ENCODE data around the gene ATP10A.

The ATP10A gene

DNA sequence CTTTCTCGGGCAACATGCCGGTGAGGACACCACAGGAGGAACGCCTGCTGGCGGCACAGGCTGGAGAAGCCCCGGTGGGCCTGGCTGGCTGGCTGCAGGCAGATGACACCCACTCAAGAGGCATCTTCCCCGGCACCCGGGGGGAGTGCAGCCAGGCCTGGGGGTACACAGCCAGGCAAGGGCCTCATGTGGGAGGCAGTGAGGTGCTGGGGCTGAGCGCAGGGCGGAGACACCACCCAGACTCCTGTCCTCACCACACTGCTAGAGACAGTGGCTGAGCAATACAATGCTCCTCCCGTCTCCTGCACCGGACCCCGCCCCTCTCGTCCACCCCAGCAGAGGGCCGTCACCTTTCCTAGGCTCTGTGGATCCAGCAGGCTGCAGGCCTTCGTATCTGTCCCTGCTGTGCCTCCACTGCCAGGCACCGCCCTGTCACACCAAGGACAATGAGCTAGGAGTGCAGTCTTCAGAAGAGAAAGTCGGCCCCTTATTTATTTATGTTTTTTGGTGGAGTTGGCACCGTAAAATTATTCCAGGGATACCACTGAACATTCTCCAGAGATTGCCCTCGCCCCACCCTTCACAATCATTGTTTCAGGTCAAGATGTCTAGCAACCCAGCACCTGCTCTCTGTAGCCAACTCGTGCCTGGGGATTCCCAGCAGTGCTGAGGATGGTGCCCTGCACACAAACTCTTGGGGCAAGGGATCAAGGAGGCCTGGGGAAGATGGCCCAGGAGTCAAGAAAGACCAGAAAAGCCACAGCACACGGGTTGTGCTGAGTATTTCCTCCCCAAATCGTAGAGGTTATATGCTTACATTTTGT, 129.1 kb downstream of the ATP10A start:
- TF ChIP-seq, protein P1, sequence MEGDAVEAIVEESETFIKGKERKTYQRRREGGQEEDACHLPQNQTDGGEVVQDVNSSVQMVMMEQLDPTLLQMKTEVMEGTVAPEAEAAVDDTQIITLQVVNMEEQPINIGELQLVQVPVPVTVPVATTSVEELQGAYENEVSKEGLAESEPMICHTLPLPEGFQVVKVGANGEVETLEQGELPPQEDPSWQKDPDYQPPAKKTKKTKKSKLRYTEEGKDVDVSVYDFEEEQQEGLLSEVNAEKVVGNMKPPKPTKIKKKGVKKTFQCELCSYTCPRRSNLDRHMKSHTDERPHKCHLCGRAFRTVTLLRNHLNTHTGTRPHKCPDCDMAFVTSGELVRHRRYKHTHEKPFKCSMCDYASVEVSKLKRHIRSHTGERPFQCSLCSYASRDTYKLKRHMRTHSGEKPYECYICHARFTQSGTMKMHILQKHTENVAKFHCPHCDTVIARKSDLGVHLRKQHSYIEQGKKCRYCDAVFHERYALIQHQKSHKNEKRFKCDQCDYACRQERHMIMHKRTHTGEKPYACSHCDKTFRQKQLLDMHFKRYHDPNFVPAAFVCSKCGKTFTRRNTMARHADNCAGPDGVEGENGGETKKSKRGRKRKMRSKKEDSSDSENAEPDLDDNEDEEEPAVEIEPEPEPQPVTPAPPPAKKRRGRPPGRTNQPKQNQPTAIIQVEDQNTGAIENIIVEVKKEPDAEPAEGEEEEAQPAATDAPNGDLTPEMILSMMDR (conservative IDR thresholded peaks at IDR 0.05; ENCODE audit: low read length): no peak
- no peak for DNase-seq (ENCODE audit: low read depth)
- no peak overlapping the region for H3K4me3 ChIP-seq (ENCODE audit: low read length)

DNA sequence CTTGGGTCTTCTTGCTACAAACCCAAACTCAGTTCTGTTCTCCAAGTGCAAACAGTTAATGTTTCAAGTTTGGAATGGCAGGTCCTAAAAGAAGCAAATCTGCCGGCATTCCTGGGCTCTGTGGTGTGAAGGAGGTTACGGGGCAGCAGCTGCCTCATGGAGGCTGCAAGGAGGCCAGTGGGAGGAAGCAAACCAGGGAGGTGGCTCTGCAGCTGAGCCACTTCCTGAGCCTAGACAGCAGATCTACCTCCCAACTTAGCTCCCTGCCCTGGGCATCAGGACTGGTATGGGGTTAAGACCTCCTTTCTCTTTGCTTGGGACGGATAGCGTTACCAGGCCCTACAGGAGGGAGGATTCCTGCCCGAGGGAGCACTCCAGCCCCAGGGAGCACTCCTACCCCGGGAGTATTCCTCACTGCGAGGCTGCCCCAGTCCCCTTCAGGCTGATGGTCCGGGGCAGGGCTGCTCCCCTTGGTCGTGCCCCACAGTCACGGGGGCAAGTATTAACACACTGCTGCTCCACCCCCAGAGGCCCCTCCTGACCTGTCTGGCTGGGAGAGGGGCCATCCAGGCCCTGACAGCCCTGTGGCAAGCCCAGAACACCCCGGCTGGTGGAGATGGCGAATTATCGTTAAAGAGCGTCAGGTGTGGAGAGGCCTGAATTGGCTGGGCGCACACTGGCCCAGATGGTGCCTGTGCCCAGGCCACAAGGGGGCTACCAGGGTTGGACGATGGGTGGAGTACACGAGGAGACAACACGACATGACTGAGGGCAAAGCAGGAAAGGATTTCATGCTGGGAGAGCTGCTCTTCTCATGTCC, 129.9 kb downstream of the ATP10A start:
- no peak overlapping the region for H3K4me3 ChIP-seq (ENCODE audit: low read length)
- TF ChIP-seq, protein P1 (conservative IDR thresholded peaks at IDR 0.05; ENCODE audit: low read length): no peak

DNA sequence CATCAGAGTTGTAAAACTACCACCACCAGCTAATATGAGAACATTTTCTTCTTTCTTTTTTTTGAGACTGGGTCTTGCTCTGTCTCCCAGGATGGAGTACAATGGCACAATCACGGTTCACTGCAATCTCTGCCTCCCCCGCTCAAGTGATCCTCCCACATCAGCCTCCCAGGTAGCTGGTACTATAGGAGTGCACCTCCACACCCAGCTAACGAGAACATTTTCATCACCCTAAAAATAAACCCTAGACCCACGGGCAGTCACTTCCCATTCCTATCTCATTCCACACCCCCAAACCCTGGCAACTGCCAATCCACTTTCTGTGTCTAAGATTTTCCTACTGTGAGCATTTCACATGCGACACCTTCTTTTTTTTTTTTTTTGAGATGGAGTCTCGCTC, 130.9 kb downstream of the ATP10A start:
- TF ChIP-seq, protein P1 (conservative IDR thresholded peaks at IDR 0.05; ENCODE audit: low read length): no peak
- no peak for DNase-seq (ENCODE audit: low read depth)

More for the DNA sequence above, 129.9 kb downstream of the ATP10A start:
- no peak for DNase-seq (ENCODE audit: low read depth)

DNA sequence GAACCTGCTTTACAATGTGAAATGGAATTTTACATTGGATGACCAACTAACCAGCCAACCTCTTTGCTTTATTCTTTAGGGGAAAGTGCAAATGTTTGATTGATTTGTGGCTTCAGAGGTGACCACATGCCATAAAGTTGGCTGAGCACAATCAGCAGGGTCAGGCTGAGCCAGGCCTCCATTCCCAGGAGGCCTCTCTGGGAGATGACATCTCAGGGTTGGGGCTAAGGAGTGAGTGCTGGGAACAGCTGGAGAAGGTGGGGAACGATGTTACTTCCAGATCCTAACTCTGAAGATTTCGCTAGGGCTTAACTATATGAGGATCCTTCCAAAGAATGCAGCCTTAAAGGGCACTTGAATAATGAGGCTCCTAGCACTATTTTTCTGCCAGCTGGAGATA, 131.7 kb downstream of the ATP10A start:
- TF ChIP-seq, protein P1 (conservative IDR thresholded peaks at IDR 0.05; ENCODE audit: low read length): no peak
- no peak overlapping the region for H3K4me3 ChIP-seq (ENCODE audit: low read length)
- peak; percentile 8 for DNase-seq (ENCODE audit: low read depth)

More for the DNA sequence above, 130.9 kb downstream of the ATP10A start:
- no peak overlapping the region for H3K4me3 ChIP-seq (ENCODE audit: low read length)

DNA sequence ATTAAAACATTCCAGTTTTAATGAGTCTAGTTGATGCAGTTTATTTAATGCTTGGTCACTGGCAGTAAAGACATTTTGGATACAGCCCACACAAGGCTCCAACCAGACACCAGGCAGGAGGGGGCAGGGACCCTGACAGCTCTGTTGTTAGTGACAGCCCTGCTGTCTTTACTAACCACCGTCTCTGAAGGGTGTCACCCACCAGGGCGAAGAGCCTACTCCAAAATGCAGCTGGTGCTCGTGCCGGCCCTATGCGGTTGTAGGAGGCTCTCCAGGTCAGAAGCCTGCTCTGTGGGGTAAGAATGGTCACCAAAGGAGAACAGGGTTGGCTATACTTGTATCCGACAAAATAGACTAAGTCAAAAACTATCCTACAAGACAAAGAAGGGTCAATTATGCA, 132.2 kb downstream of the ATP10A start:
- TF ChIP-seq, protein P1 (conservative IDR thresholded peaks at IDR 0.05; ENCODE audit: low read length): no peak
- no peak overlapping the region for H3K4me3 ChIP-seq (ENCODE audit: low read length)
- DNase-seq (ENCODE audit: low read depth): no peak

DNA sequence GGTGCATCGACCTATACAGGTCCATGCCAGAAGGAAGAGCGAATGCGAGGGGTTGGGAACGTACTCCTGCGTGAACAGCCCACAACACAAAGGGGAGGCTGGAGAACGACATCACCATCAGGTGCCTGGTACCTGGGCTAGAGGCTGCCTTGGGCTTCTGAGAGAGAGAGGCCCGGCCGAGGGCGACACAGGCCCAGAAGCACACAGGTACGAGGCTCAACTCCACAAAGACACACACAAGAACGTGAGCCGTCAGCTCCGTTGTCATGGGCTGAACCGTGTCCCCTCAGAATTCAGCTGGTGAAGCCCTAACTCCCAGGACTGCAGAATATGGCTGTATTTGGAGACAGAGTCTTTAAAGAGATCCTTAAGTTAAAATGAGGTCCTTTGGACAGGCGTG, 134.3 kb downstream of the ATP10A start:
- no peak for DNase-seq (ENCODE audit: low read depth)
- TF ChIP-seq, protein P1 (conservative IDR thresholded peaks at IDR 0.05; ENCODE audit: low read length): no peak
- H3K4me3 ChIP-seq (ENCODE audit: low read length): no peak overlapping the region

Measured in AG10803 (cell line).